Transverse colon (tissue), 3 donors: ENCODE measurements around the gene LIME1.

Experiments used
- CTCF ChIP-seq, 5 experiments: fragments of 200-600 bp in 3 of 5; fragments of 450-650 bp in 2 of 5; sonication (generic) in 3 of 5; IDR thresholded peaks; 1 replicate in 2 of 5; 2 replicates in 3 of 5; pipeline ENCODE4 v1.5.1; 2016 to 2017; ENCODE audit warnings: antibody characterized with exemption in 5 of 5, inconsistent platforms in 3 of 5, mild to moderate bottlenecking in 2 of 5, moderate library complexity in 1 of 5
- POLR2A ChIP-seq: fragments of 450-650 bp; IDR thresholded peaks from one replicate; pipeline ENCODE4 v1.6.1; 2016; ENCODE audit warnings: antibody characterized with exemption, mild to moderate bottlenecking, moderate library complexity

GRCh38 chr20:63718996-63719395 lies 17.5 kb upstream of the LIME1 start:
- TF ChIP-seq POLR2A, result no peak
- TF ChIP-seq CTCF (IDR thresholded peaks at IDR 0.05), result no peak
